ENCODE measurements around the gene GGTLC3.
"Not testable (repeated sequence)": the region's sequence is repeated elsewhere in the genome, so short reads cannot be mapped to it uniquely, and the experiment has no call there.

DNA sequence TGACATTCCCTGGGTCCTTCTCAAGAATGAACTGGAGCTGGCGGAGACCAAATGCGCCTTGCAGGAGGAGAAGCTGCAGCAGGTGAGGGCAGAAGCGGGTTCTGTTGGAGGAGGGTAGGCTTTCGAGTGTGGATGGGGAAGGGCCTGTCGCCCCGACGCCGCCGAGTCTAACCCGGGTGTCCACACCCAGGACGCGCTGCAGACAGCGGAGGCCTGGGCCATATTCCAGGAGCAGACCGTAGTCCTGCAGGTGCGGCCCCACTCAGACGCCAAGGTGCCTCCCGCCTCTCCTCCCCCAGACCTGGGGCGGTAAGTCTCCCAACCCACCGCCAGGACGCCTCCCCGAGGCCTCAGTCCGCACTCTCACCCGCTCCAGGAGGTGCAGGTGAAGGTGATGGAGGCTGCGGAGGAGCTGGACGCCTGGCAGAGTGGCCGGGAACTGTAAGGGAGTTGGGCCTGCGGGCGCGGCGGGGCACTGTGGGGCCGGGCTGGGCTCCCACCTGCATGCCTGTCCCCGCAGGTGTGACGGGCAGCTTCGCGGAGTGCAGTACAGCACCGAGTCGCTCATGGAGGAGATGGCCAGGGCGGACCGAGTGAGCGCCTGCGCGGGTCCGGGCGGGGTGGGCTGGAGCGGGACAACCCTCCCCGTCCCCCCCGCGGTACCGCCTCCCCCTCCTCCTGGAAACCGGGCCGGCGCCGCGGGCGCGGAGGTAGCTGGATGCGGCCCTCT, 11.6 kb upstream of the GGTLC3 start:
- TF ChIP-seq, protein P1, sequence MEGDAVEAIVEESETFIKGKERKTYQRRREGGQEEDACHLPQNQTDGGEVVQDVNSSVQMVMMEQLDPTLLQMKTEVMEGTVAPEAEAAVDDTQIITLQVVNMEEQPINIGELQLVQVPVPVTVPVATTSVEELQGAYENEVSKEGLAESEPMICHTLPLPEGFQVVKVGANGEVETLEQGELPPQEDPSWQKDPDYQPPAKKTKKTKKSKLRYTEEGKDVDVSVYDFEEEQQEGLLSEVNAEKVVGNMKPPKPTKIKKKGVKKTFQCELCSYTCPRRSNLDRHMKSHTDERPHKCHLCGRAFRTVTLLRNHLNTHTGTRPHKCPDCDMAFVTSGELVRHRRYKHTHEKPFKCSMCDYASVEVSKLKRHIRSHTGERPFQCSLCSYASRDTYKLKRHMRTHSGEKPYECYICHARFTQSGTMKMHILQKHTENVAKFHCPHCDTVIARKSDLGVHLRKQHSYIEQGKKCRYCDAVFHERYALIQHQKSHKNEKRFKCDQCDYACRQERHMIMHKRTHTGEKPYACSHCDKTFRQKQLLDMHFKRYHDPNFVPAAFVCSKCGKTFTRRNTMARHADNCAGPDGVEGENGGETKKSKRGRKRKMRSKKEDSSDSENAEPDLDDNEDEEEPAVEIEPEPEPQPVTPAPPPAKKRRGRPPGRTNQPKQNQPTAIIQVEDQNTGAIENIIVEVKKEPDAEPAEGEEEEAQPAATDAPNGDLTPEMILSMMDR (conservative IDR thresholded peaks at IDR 0.05; ENCODE audit: low read depth, low read length), result not testable (repeated sequence)
- not testable (repeated sequence) for TF ChIP-seq EZH2 (IDR thresholded peaks at IDR 0.05; ENCODE audit: borderline replicate concordance, low read depth, low read length, poor library complexity, severe bottlenecking)

Data from A673 (cell line).